Endodermal cell (in vitro differentiated cells): Measurements from ENCODE around the gene TBK1. TPM values are rescaled to one million over a fixed set of nuclear protein-coding genes. Genes with fewer than 3 reads are reported as not detected.

Source experiments
- DNase-seq: peaks from one replicate; pipeline ENCODE4 v3.0.0-alpha.2; 2017
- H3K27ac ChIP-seq: 2 replicates; pipeline ENCODE4 v1.5.1; 2013; ENCODE audit warnings: mild to moderate bottlenecking, low read depth, low read length, moderate library complexity
- H3K27me3 ChIP-seq: 2 replicates; pipeline ENCODE4 v1.6.1; 2013; ENCODE audit warnings: mild to moderate bottlenecking, low read length, moderate library complexity; ENCODE audit not compliant: insufficient read depth, control insufficient read depth, poor library complexity, severe bottlenecking
- H3K36me3 ChIP-seq: 2 replicates; pipeline ENCODE4 v1.7.0; 2013; ENCODE audit warnings: mild to moderate bottlenecking, low read length, moderate library complexity; ENCODE audit not compliant: control insufficient read depth, insufficient read depth
- H3K4me1 ChIP-seq: one replicate; pipeline ENCODE4 v1.7.0; 2013; ENCODE audit warnings: low read length; ENCODE audit not compliant: control insufficient read depth, insufficient read depth
- H3K4me3 ChIP-seq: 2 replicates; pipeline ENCODE4 v1.5.1; 2013; ENCODE audit warnings: mild to moderate bottlenecking, low read length, moderate library complexity
- H3K9ac ChIP-seq: 2 replicates; pipeline ENCODE4 v1.6.1; 2013; ENCODE audit warnings: mild to moderate bottlenecking, low read length, moderate library complexity; ENCODE audit not compliant: poor library complexity, severe bottlenecking; ENCODE audit errors: extremely low read depth
- H3K9me3 ChIP-seq: 2 replicates; pipeline ENCODE4 v1.6.1; 2013; ENCODE audit warnings: mild to moderate bottlenecking, low read length, moderate library complexity; ENCODE audit not compliant: control insufficient read depth
- H3K27ac Mint-ChIP-seq: 2 replicates; pipeline ENCODE4 v1.8.0; 2020; ENCODE audit warnings: mixed read lengths
- H3K27me3 Mint-ChIP-seq: 2 replicates; pipeline ENCODE4 v1.8.0; 2021; ENCODE audit warnings: mild to moderate bottlenecking, mixed read lengths; ENCODE audit not compliant: insufficient read depth
- H3K36me3 Mint-ChIP-seq: 2 replicates; pipeline ENCODE4 v1.8.0; 2020; ENCODE audit warnings: low read depth, mixed read lengths
- H3K4me1 Mint-ChIP-seq: 2 replicates; pipeline ENCODE4 v1.8.0; 2020; ENCODE audit warnings: mixed read lengths
- H3K4me3 Mint-ChIP-seq: 2 replicates; pipeline ENCODE4 v1.8.0; 2020; ENCODE audit warnings: mild to moderate bottlenecking, moderate library complexity, mixed read lengths
- H3K9me3 Mint-ChIP-seq: 2 replicates; pipeline ENCODE4 v1.8.0; 2020; ENCODE audit warnings: mild to moderate bottlenecking, mixed read lengths
- WGBS, 2 experiments: methylation state at CpG; one replicate each; pipeline versions ENCODE4 v1.1.5 to v1.1.7; 2013; ENCODE audit warnings: missing lambda C conversion rate in 2 of 2, mixed read lengths in 1 of 2; ENCODE audit not compliant: insufficient coverage in 1 of 2, insufficient read length in 1 of 2; 5-methylcytosine and 5-hydroxymethylcytosine counted together
- total RNA-seq, 2 donors: library from RNA; stranded (reverse); fragmentation: NEBNext Ultra II Directional in 1 of 2; extraction: Animal tissue kit (Norgen Biotek cat#: 25700) in 1 of 2; gene quantifications; 2 replicates in 1 of 2; 3 replicates in 1 of 2; pipeline ENCODE4 v1.2.1, GENCODE V29; 2021
- TF ChIP-seq, protein P1 (sequence below): fragments of 200-600 bp; sonication (generic); conservative IDR thresholded peaks from 2 replicates; pipeline ENCODE4 v1.5.0; 2021; ENCODE audit warnings: antibody characterized with exemption, mild to moderate bottlenecking

Gene TBK1
- total RNA-seq, 2 donors from 2014 or later: 23.9 to 25.1 TPM

GRCh38 chr12:64433915-64434314 is 18.0 kb upstream of the TBK1 start:
- DNase-seq: no peak
- H3K27me3 ChIP-seq: no peaks in the 10 kb centered on the region
- H3K9me3 Mint-ChIP-seq: no peaks in the 10 kb centered on the region
- 94 to 96% methylated on average over 3 to 5 of the region's 5 CpGs for WGBS, 2 experiments
- H3K4me3 Mint-ChIP-seq: no peak overlapping the region
- H3K9me3 ChIP-seq: no peaks in the 10 kb centered on the region
- H3K36me3 ChIP-seq: peaks cover 91% of the 10 kb centered on the region
- H3K27me3 Mint-ChIP-seq: no peaks in the 10 kb centered on the region
- H3K27ac Mint-ChIP-seq: no peak overlapping the region
- TF ChIP-seq, protein P1, sequence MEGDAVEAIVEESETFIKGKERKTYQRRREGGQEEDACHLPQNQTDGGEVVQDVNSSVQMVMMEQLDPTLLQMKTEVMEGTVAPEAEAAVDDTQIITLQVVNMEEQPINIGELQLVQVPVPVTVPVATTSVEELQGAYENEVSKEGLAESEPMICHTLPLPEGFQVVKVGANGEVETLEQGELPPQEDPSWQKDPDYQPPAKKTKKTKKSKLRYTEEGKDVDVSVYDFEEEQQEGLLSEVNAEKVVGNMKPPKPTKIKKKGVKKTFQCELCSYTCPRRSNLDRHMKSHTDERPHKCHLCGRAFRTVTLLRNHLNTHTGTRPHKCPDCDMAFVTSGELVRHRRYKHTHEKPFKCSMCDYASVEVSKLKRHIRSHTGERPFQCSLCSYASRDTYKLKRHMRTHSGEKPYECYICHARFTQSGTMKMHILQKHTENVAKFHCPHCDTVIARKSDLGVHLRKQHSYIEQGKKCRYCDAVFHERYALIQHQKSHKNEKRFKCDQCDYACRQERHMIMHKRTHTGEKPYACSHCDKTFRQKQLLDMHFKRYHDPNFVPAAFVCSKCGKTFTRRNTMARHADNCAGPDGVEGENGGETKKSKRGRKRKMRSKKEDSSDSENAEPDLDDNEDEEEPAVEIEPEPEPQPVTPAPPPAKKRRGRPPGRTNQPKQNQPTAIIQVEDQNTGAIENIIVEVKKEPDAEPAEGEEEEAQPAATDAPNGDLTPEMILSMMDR: no peak
- peaks cover 86% of the 10 kb centered on the region for H3K36me3 Mint-ChIP-seq
- no peak overlapping the region for H3K9ac ChIP-seq
- H3K4me1 ChIP-seq: no peaks in the 10 kb centered on the region
- no peaks in the 10 kb centered on the region for H3K4me1 Mint-ChIP-seq
- H3K27ac ChIP-seq: no peak overlapping the region
- no peak overlapping the region for H3K4me3 ChIP-seq

DNA sequence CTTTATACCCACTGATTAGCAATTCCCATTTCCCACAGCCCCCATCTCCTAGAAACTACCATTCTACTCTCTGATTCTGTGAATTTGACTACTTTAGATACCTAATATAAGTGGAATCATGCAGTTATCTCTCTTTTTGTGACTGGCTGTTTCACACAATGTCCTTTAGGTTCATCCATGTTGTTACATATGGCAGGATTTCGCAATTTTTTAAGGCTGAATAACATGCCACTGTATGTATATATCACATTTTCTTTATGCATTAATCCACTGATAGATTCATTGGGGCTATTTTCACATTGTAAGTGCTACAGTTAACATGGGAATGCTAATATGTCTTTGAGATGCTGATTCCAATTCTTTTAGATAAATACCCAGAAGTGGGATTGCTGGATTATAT is 11.8 kb upstream of the TBK1 start:
- H3K4me3 ChIP-seq: no peak overlapping the region
- H3K27me3 ChIP-seq: no peaks in the 10 kb centered on the region
- no peak for DNase-seq
- TF ChIP-seq, protein P1: no peak
- no peaks in the 10 kb centered on the region for H3K9me3 Mint-ChIP-seq
- peaks cover 91% of the 10 kb centered on the region for H3K36me3 ChIP-seq
- H3K27ac ChIP-seq: no peak overlapping the region
- WGBS, 2 experiments: 88 to 93% methylated on average over 1 of the region's 1 CpG
- H3K27ac Mint-ChIP-seq: no peak overlapping the region
- no peaks in the 10 kb centered on the region for H3K27me3 Mint-ChIP-seq
- no peaks in the 10 kb centered on the region for H3K4me1 ChIP-seq
- no peaks in the 10 kb centered on the region for H3K9me3 ChIP-seq
- peaks cover 75% of the 10 kb centered on the region for H3K36me3 Mint-ChIP-seq
- H3K4me1 Mint-ChIP-seq: no peaks in the 10 kb centered on the region
- no peak overlapping the region for H3K9ac ChIP-seq
- no peak overlapping the region for H3K4me3 Mint-ChIP-seq

DNA sequence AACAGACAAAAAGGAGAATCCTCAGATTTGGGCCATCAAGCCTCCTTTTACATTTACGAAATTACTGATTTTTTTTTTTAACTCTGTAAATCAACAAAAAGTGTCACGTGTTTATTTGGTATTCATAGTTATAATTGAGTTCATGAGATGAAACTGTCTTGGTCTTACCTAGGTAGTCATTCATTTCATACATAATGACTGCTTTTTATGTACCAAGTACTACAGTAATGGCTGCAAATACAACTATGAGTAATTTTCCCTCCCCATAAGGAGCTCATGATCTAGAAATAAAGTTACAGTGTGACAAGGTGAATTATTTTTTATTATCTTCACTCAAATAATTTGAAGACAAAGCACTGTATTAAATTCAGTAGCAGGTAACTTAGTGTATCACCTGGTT is 6.4 kb upstream of the TBK1 start:
- WGBS, 2 experiments: 100% methylated on average over 1 of the region's 2 CpGs; no CpG with 5 or more reads in 1 of the 2 experiments
- no peak overlapping the region for H3K27ac ChIP-seq
- no peak overlapping the region for H3K4me3 ChIP-seq
- no peak for DNase-seq
- TF ChIP-seq, protein P1: no peak
- H3K4me1 Mint-ChIP-seq: peaks cover 5% of the 10 kb centered on the region
- no peaks in the 10 kb centered on the region for H3K27me3 ChIP-seq
- H3K9me3 ChIP-seq: no peaks in the 10 kb centered on the region
- H3K9me3 Mint-ChIP-seq: no peaks in the 10 kb centered on the region
- H3K4me1 ChIP-seq: no peaks in the 10 kb centered on the region
- H3K27me3 Mint-ChIP-seq: no peaks in the 10 kb centered on the region
- peaks cover 66% of the 10 kb centered on the region for H3K36me3 Mint-ChIP-seq
- peaks cover 84% of the 10 kb centered on the region for H3K36me3 ChIP-seq
- H3K27ac Mint-ChIP-seq: no peak overlapping the region
- no peak overlapping the region for H3K4me3 Mint-ChIP-seq
- no peak overlapping the region for H3K9ac ChIP-seq
